HEK293 (cell line): ENCODE measurements around the gene UBTD1.
"Not testable (repeated sequence)": the region's sequence is repeated elsewhere in the genome, so short reads cannot be mapped to it uniquely, and the experiment has no call there.

Experiments
- BCL11A ChIP-seq: fragments of 450-650 bp; formaldehyde crosslinking; IDR thresholded peaks from 2 replicates; pipeline ENCODE4 v1.5.1; 2016; ENCODE audit warnings: low read depth, missing biosample characterization, missing genetic modification characterization
- KLF10 ChIP-seq: fragments of 450-650 bp; IDR thresholded peaks from 2 replicates; pipeline ENCODE4 v1.5.1; 2018; ENCODE audit warnings: missing biosample characterization, mild to moderate bottlenecking, missing genetic modification characterization
- ZBTB48 ChIP-seq: fragments of 450-650 bp; formaldehyde crosslinking; IDR thresholded peaks from 2 replicates; pipeline ENCODE4 v1.5.1; 2016; ENCODE audit warnings: missing biosample characterization, missing genetic modification characterization
- ZNF121 ChIP-seq: fragments of 450-650 bp; formaldehyde crosslinking; IDR thresholded peaks from 2 replicates; pipeline ENCODE4 v1.5.1; 2016; ENCODE audit warnings: missing biosample characterization, missing genetic modification characterization
- ZNF175 ChIP-seq: fragments of 450-650 bp; formaldehyde crosslinking; IDR thresholded peaks from 2 replicates; pipeline ENCODE4 v1.5.1; 2016; ENCODE audit warnings: missing biosample characterization, missing genetic modification characterization
- ZNF510 ChIP-seq: fragments of 450-650 bp; formaldehyde crosslinking; IDR thresholded peaks from 2 replicates; pipeline ENCODE4 v1.5.1; 2018; ENCODE audit warnings: mild to moderate bottlenecking, missing genetic modification characterization, missing biosample characterization; ENCODE audit not compliant: insufficient replicate concordance
- ZNF624 ChIP-seq: fragments of 450-650 bp; formaldehyde crosslinking; IDR thresholded peaks from 2 replicates; pipeline ENCODE4 v1.5.1; 2017; ENCODE audit warnings: missing biosample characterization, missing genetic modification characterization
- ZNF747 ChIP-seq: fragments of 450-650 bp; formaldehyde crosslinking; IDR thresholded peaks from 2 replicates; pipeline ENCODE4 v1.5.1; 2016; ENCODE audit warnings: missing biosample characterization, missing genetic modification characterization
- TF ChIP-seq, protein P1 (sequence below): fragments of 450-650 bp; formaldehyde crosslinking; IDR thresholded peaks from 2 replicates; pipeline ENCODE4 v1.5.1; 2016; ENCODE audit warnings: missing biosample characterization, missing genetic modification characterization
- TF ChIP-seq, protein P2 (sequence below): fragments of 450-650 bp; formaldehyde crosslinking; IDR thresholded peaks from 2 replicates; pipeline ENCODE4 v1.5.1; 2017; ENCODE audit warnings: missing biosample characterization, missing genetic modification characterization
- TF ChIP-seq, protein P3 (sequence below): fragments of 450-650 bp; formaldehyde crosslinking; IDR thresholded peaks from 2 replicates; pipeline ENCODE4 v1.5.1; 2016; ENCODE audit warnings: missing biosample characterization, missing genetic modification characterization
- TF ChIP-seq, protein P4 (sequence below): fragments of 450-650 bp; formaldehyde crosslinking; IDR thresholded peaks from 2 replicates; pipeline ENCODE4 v1.5.1; 2016; ENCODE audit warnings: missing biosample characterization, missing genetic modification characterization

DNA sequence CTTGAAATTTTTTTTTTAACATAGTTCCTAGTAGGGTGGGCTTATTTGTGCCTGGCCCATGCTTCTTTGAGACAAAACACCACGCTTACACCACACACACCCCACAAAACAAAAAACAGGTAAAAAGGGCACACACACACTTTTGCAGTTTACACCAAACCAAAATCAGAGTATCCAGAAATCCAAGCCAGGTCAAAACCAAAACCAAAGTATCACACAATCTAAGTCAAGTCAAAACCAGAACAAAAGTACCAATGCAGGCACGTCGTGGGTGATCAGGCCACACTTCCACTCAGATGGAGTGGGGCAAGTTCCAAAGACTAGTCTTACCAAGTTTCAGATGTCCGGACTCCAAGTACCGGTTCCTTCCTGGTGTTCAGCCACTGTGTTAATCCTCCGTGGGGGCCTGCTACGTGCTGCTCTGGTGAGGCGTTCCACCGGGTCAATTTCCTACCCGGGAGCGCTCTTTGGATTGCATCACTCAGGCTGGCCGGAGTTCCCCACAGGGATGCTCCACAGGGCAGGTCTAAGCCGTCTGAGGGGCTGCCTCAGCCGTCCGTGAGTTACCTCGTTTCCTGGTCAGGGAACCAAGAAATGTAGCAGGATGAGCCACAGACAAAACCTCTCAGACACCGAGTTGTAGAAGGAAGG lies 62.1 kb downstream of the UBTD1 start:
- not testable (repeated sequence) for TF ChIP-seq ZNF510, ZNF175, ZBTB48, ZNF747, ZNF121, BCL11A, ZNF624, KLF10 (tag by site-specific recombination)
- TF ChIP-seq, protein P1, sequence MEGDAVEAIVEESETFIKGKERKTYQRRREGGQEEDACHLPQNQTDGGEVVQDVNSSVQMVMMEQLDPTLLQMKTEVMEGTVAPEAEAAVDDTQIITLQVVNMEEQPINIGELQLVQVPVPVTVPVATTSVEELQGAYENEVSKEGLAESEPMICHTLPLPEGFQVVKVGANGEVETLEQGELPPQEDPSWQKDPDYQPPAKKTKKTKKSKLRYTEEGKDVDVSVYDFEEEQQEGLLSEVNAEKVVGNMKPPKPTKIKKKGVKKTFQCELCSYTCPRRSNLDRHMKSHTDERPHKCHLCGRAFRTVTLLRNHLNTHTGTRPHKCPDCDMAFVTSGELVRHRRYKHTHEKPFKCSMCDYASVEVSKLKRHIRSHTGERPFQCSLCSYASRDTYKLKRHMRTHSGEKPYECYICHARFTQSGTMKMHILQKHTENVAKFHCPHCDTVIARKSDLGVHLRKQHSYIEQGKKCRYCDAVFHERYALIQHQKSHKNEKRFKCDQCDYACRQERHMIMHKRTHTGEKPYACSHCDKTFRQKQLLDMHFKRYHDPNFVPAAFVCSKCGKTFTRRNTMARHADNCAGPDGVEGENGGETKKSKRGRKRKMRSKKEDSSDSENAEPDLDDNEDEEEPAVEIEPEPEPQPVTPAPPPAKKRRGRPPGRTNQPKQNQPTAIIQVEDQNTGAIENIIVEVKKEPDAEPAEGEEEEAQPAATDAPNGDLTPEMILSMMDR (tag by site-specific recombination): not testable (repeated sequence)
- TF ChIP-seq, protein P2, sequence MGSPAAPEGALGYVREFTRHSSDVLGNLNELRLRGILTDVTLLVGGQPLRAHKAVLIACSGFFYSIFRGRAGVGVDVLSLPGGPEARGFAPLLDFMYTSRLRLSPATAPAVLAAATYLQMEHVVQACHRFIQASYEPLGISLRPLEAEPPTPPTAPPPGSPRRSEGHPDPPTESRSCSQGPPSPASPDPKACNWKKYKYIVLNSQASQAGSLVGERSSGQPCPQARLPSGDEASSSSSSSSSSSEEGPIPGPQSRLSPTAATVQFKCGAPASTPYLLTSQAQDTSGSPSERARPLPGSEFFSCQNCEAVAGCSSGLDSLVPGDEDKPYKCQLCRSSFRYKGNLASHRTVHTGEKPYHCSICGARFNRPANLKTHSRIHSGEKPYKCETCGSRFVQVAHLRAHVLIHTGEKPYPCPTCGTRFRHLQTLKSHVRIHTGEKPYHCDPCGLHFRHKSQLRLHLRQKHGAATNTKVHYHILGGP: not testable (repeated sequence)
- TF ChIP-seq, protein P3, sequence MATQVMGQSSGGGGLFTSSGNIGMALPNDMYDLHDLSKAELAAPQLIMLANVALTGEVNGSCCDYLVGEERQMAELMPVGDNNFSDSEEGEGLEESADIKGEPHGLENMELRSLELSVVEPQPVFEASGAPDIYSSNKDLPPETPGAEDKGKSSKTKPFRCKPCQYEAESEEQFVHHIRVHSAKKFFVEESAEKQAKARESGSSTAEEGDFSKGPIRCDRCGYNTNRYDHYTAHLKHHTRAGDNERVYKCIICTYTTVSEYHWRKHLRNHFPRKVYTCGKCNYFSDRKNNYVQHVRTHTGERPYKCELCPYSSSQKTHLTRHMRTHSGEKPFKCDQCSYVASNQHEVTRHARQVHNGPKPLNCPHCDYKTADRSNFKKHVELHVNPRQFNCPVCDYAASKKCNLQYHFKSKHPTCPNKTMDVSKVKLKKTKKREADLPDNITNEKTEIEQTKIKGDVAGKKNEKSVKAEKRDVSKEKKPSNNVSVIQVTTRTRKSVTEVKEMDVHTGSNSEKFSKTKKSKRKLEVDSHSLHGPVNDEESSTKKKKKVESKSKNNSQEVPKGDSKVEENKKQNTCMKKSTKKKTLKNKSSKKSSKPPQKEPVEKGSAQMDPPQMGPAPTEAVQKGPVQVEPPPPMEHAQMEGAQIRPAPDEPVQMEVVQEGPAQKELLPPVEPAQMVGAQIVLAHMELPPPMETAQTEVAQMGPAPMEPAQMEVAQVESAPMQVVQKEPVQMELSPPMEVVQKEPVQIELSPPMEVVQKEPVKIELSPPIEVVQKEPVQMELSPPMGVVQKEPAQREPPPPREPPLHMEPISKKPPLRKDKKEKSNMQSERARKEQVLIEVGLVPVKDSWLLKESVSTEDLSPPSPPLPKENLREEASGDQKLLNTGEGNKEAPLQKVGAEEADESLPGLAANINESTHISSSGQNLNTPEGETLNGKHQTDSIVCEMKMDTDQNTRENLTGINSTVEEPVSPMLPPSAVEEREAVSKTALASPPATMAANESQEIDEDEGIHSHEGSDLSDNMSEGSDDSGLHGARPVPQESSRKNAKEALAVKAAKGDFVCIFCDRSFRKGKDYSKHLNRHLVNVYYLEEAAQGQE (tag by site-specific recombination): not testable (repeated sequence)
- TF ChIP-seq, protein P4, sequence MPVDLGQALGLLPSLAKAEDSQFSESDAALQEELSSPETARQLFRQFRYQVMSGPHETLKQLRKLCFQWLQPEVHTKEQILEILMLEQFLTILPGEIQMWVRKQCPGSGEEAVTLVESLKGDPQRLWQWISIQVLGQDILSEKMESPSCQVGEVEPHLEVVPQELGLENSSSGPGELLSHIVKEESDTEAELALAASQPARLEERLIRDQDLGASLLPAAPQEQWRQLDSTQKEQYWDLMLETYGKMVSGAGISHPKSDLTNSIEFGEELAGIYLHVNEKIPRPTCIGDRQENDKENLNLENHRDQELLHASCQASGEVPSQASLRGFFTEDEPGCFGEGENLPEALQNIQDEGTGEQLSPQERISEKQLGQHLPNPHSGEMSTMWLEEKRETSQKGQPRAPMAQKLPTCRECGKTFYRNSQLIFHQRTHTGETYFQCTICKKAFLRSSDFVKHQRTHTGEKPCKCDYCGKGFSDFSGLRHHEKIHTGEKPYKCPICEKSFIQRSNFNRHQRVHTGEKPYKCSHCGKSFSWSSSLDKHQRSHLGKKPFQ: not testable (repeated sequence)
